IgD-negative memory B cell (primary cell): ENCODE results near the gene RGS19. TPM values are rescaled to one million over a fixed set of nuclear protein-coding genes. Genes with fewer than 3 reads are reported as not detected.

Experiments used
- H3K27ac Mint-ChIP-seq, 3 donors: one replicate each; pipeline ENCODE4 v1.8.0; 2020 to 2022; ENCODE audit warnings: mild to moderate bottlenecking in 3 of 3, mixed read lengths in 3 of 3, moderate library complexity in 1 of 3
- H3K27me3 Mint-ChIP-seq: one replicate; pipeline ENCODE4 v1.8.0; 2021; ENCODE audit warnings: mixed read lengths
- H3K36me3 Mint-ChIP-seq: one replicate; pipeline ENCODE4 v1.8.0; 2020; ENCODE audit warnings: mild to moderate bottlenecking, mixed read lengths
- H3K4me1 Mint-ChIP-seq, 3 donors: one replicate each; pipeline ENCODE4 v1.8.0; 2020 to 2022; ENCODE audit warnings: mixed read lengths in 3 of 3, mild to moderate bottlenecking in 1 of 3
- H3K4me3 Mint-ChIP-seq, 4 donors: one replicate each; pipeline ENCODE4 v1.8.0; 2020 to 2022; ENCODE audit warnings: mild to moderate bottlenecking in 4 of 4, mixed read lengths in 4 of 4, moderate library complexity in 3 of 4
- H3K9me3 Mint-ChIP-seq, 3 donors: one replicate each; pipeline ENCODE4 v1.8.0; 2020 to 2021; ENCODE audit warnings: mixed read lengths in 3 of 3, mild to moderate bottlenecking in 1 of 3
- polyA plus RNA-seq: library from polyadenylated mRNA; unstranded; fragments of 300-500 nt; fragmentation: Illumina TruSeq; gene quantifications from one replicate; pipeline ENCODE4 v1.2.3, GENCODE V29; 2021

Gene RGS19
- polyA plus RNA-seq, 1 donor from 2014 or later: 202 TPM

GRCh38 chr20:64070244-64070993, 8.9 kb downstream of the RGS19 start:
- H3K36me3 Mint-ChIP-seq: peaks cover 1% of the 10 kb centered on the region
- H3K9me3 Mint-ChIP-seq: no peaks in the 10 kb centered on the region
- H3K27ac Mint-ChIP-seq: peak overlapping the region in 1 of 3 donors; percentile 56
- H3K27me3 Mint-ChIP-seq: peaks cover 2% of the 10 kb centered on the region
- H3K4me1 Mint-ChIP-seq: peaks cover 10 to 25% (median 21%) of the 10 kb centered on the region in 3 donors
- peak overlapping the region in 2 of 4 donors; percentile 26 to 39 for H3K4me3 Mint-ChIP-seq

GRCh38 chr20:64069614-64070243, 9.6 kb downstream of the RGS19 start:
- Mint-ChIP-seq H3K27ac (peak overlapping the region in 1 of 3 donors; percentile 56), H3K36me3 (peaks cover 1% of the 10 kb centered on the region), H3K4me1 (peaks cover 12 to 29% (median 25%) of the 10 kb centered on the region in 3 donors), H3K4me3 (peak overlapping the region in 1 of 4 donors; percentile 26), H3K9me3 (no peaks in the 10 kb centered on the region), H3K27me3 (peaks cover 2% of the 10 kb centered on the region)

GRCh38 chr20:64069209-64069613, 10.1 kb downstream of the RGS19 start:
- Mint-ChIP-seq H3K4me1 (peaks cover 12 to 31% (median 27%) of the 10 kb centered on the region in 3 donors), H3K9me3 (no peaks in the 10 kb centered on the region), H3K27ac (peak overlapping the region in 1 of 3 donors; percentile 56), H3K4me3 (no peak overlapping the region), H3K27me3 (peaks cover 2% of the 10 kb centered on the region), H3K36me3 (peaks cover 1% of the 10 kb centered on the region)

GRCh38 chr20:64068386-64069208, 10.7 kb downstream of the RGS19 start:
- H3K36me3 Mint-ChIP-seq: peaks cover 1% of the 10 kb centered on the region
- peaks cover 17 to 36% (median 31%) of the 10 kb centered on the region in 3 donors for H3K4me1 Mint-ChIP-seq
- peak overlapping the region in 1 of 3 donors; percentile 45 for H3K27ac Mint-ChIP-seq
- H3K27me3 Mint-ChIP-seq: peaks cover 4% of the 10 kb centered on the region
- H3K4me3 Mint-ChIP-seq: peak overlapping the region in 1 of 4 donors; percentile 50
- no peaks in the 10 kb centered on the region for H3K9me3 Mint-ChIP-seq

- peaks cover 4% of the 10 kb centered on the region for H3K27me3 Mint-ChIP-seq
- no peaks in the 10 kb centered on the region for H3K9me3 Mint-ChIP-seq
- H3K27ac Mint-ChIP-seq: peak overlapping the region in 2 of 3 donors; percentile 45 to 73
- H3K36me3 Mint-ChIP-seq: peaks cover 1% of the 10 kb centered on the region
- H3K4me3 Mint-ChIP-seq: peak overlapping the region in 1 of 4 donors; percentile 50
- H3K4me1 Mint-ChIP-seq: peaks cover 17 to 36% (median 31%) of the 10 kb centered on the region in 3 donors
These were observed 11.5 kb downstream of the RGS19 start for GRCh38 chr20:64067733-64068307.

- peaks cover 1% of the 10 kb centered on the region for H3K36me3 Mint-ChIP-seq
- no peaks in the 10 kb centered on the region for H3K9me3 Mint-ChIP-seq
- peak overlapping the region in 2 of 3 donors; percentile 73 to 87 for H3K27ac Mint-ChIP-seq
- peaks cover 17 to 37% (median 29%) of the 10 kb centered on the region in 3 donors for H3K4me1 Mint-ChIP-seq
- no peak overlapping the region for H3K4me3 Mint-ChIP-seq
- H3K27me3 Mint-ChIP-seq: peaks cover 4% of the 10 kb centered on the region
These were observed 12.2 kb downstream of the RGS19 start for GRCh38 chr20:64067005-64067632.

GRCh38 chr20:64065974-64066343, 13.4 kb downstream of the RGS19 start:
- Mint-ChIP-seq H3K27ac (peak overlapping the region; percentile 87 to 96 (median 93)), H3K4me1 (peaks cover 17 to 35% (median 20%) of the 10 kb centered on the region in 3 donors), H3K36me3 (peaks cover 1% of the 10 kb centered on the region), H3K9me3 (no peaks in the 10 kb centered on the region), H3K4me3 (peak overlapping the region in 3 of 4 donors; percentile 70 to 89 (median 84)), H3K27me3 (peaks cover 4% of the 10 kb centered on the region)

- no peaks in the 10 kb centered on the region for H3K9me3 Mint-ChIP-seq
- peak overlapping the region; percentile 87 to 96 (median 93) for H3K27ac Mint-ChIP-seq
- peaks cover 4% of the 10 kb centered on the region for H3K27me3 Mint-ChIP-seq
- H3K4me3 Mint-ChIP-seq: peak overlapping the region in 3 of 4 donors; percentile 70 to 89 (median 84)
- peaks cover 17 to 31% (median 20%) of the 10 kb centered on the region in 3 donors for H3K4me1 Mint-ChIP-seq
- H3K36me3 Mint-ChIP-seq: peaks cover 1% of the 10 kb centered on the region
These were observed 14.0 kb downstream of the RGS19 start for GRCh38 chr20:64065062-64065973.

GRCh38 chr20:64064145-64064698, 15.1 kb downstream of the RGS19 start:
- Mint-ChIP-seq H3K27me3 (peaks cover 4% of the 10 kb centered on the region), H3K9me3 (no peaks in the 10 kb centered on the region), H3K27ac (peak overlapping the region in 2 of 3 donors; percentile 61 to 69), H3K4me1 (peaks cover 17 to 31% (median 20%) of the 10 kb centered on the region in 3 donors), H3K36me3 (peaks cover 1% of the 10 kb centered on the region), H3K4me3 (peak overlapping the region; percentile 70 to 95 (median 86))

- Mint-ChIP-seq H3K27me3 (peaks cover 4% of the 10 kb centered on the region), H3K4me1 (peaks cover 17 to 31% (median 20%) of the 10 kb centered on the region in 3 donors), H3K36me3 (peaks cover 1% of the 10 kb centered on the region), H3K4me3 (peak overlapping the region; percentile 80 to 95 (median 86)), H3K27ac (peak overlapping the region in 2 of 3 donors; percentile 28 to 61), H3K9me3 (no peaks in the 10 kb centered on the region)
These were observed 15.8 kb downstream of the RGS19 start for GRCh38 chr20:64063389-64064144.

GRCh38 chr20:64062596-64063388, 16.5 kb downstream of the RGS19 start, which contains the start of gene TCEA2:
TCEA2 (plus strand) TSS chr20:64063198; CDS start chr20:64063313, 115 bp downstream.
- Mint-ChIP-seq H3K4me3 (peak within 1 kb of the TSS; percentile 80 to 95 (median 86)), H3K4me1 (peaks cover 17 to 37% (median 25%) of the 10 kb centered on the region in 3 donors), H3K27me3 (peaks cover 4% of the 10 kb centered on the region), H3K36me3 (peaks cover 1% of the 10 kb centered on the region), H3K9me3 (no peaks in the 10 kb centered on the region), H3K27ac (peak within 1 kb of the TSS in 2 of 3 donors; percentile 28 to 61)

- H3K9me3 Mint-ChIP-seq: no peaks in the 10 kb centered on the region
- H3K27ac Mint-ChIP-seq: peak overlapping the region in 1 of 3 donors; percentile 18
- peak overlapping the region in 3 of 4 donors; percentile 65 to 83 (median 81) for H3K4me3 Mint-ChIP-seq
- H3K27me3 Mint-ChIP-seq: peaks cover 4% of the 10 kb centered on the region
- peaks cover 1% of the 10 kb centered on the region for H3K36me3 Mint-ChIP-seq
- H3K4me1 Mint-ChIP-seq: peaks cover 17 to 39% (median 25%) of the 10 kb centered on the region in 3 donors
These were observed 17.1 kb downstream of the RGS19 start for GRCh38 chr20:64062276-64062595.
